ENCODE measurements around the gene SLC44A3. TPM values are rescaled to one million over a fixed set of nuclear protein-coding genes. Genes with fewer than 3 reads are reported as not detected.
"Not testable (repeated sequence)": the region's sequence is repeated elsewhere in the genome, so short reads cannot be mapped to it uniquely, and the experiment has no call there.

SLC44A3 gene
- polyA plus RNA-seq, 3 donors, result 2.3 to 28.0 (median 2.5) TPM

- 93 to 95% (median 94%) methylated on average over 4 of the region's 4 CpGs for WGBS, 3 donors
- no peak overlapping the region for H3K27ac ChIP-seq (ENCODE audit: low read depth, low read length)
These were observed 7.3 kb downstream of the SLC44A3 start for GRCh38 chr1:94827434-94827833.

GRCh38 chr1:94828251-94828650, 8.1 kb downstream of the SLC44A3 start:
- no peak overlapping the region for H3K27ac ChIP-seq (ENCODE audit: low read depth, low read length)

GRCh38 chr1:94831641-94832040, 11.5 kb downstream of the SLC44A3 start:
- 55 to 97% (median 71%) methylated on average over 6 of the region's 6 CpGs for WGBS, 3 donors
- H3K27ac ChIP-seq (ENCODE audit: low read depth, low read length), result no peak overlapping the region

GRCh38 chr1:94832446-94832845, 12.3 kb downstream of the SLC44A3 start:
- WGBS, 3 donors, result 86 to 89% (median 86%) methylated on average over 1 of the region's 1 CpG
- no peak overlapping the region for H3K27ac ChIP-seq (ENCODE audit: low read depth, low read length)

- 93 to 95% (median 94%) methylated on average over 6 of the region's 6 CpGs for WGBS, 3 donors
- H3K27ac ChIP-seq (ENCODE audit: low read depth, low read length), result no peak overlapping the region
These were observed 12.9 kb downstream of the SLC44A3 start for GRCh38 chr1:94832931-94833585.

GRCh38 chr1:94836891-94837290, 16.7 kb downstream of the SLC44A3 start:
- no peak overlapping the region for H3K27ac ChIP-seq (ENCODE audit: low read depth, low read length)
- WGBS, 3 donors, result 83 to 95% (median 89%) methylated on average over 2 of the region's 2 CpGs

DNA sequence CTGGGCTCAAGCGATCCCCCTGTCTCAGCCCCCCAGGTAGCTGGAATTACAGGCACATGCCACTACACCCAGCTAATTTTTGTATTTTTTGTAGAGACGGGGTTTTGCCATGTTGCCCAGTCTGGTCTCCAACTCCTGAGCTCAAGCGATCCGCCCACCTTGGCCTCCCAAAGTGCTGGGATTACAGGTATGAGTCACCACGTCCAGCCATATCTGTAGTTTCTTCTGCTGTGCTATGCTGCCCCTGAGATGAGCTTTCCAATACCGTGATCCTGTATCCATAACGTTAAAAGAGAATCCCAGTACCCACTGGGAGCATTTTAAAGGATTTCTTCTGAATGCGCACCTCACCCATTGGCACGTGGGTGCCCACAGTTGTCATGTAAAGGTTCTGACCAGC, 20.2 kb downstream of the SLC44A3 start:
- 90 to 97% (median 90%) methylated on average over 9 of the region's 9 CpGs for whole genome bisulfite sequencing, 3 donors
- H3K27ac ChIP-seq (ENCODE audit: low read depth, low read length), result not testable (repeated sequence)

DNA sequence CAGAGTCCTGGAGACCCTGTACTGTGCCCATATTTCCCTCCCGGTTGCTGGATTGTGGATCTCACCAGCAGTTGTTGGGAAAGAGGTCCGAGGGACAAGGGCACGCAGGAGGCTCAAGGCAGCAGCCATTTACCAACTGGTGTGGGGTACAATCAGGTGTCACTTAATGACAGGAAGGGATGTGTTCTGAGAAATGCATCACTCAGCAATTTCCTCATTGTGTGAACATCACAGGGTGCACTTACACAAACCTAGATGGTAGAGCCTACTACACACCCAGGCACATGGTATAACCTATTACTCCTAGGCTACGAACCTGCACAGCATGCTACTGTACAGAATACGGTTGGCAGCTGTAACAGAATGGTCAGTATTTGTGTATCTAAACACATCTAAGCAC, 20.7 kb downstream of the SLC44A3 start:
- no peak overlapping the region for H3K27ac ChIP-seq (ENCODE audit: low read depth, low read length)
- 96 to 98% (median 97%) methylated on average over 5 of the region's 5 CpGs for WGBS, 3 donors

- WGBS, 3 donors, result 79 to 88% (median 83%) methylated on average over 6 of the region's 6 CpGs
These were observed 23.3 kb downstream of the SLC44A3 start for GRCh38 chr1:94843430-94843829.

DNA sequence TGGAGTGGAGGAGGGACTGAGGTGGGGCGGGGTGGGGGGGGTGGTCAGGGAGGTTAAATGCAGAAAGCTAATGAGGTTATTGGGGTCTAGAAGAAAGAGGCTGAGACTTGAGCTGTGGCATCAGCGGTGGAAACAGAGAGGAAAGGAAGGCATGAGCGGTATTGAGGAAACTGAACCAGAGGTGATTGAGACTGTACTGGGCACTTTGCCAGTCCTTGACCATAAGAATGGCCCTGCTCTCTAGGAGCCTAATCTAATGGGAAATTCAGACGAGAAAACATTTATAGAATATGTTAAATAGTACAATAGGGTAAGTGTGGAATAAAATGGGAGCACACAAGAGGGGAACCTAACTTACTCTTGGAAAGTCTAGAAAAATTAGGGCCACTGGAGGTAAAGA, 23.7 kb downstream of the SLC44A3 start:
- WGBS, 3 donors, result 64 to 77% (median 68%) methylated on average over 4 of the region's 4 CpGs
- H3K27ac ChIP-seq (ENCODE audit: low read depth, low read length), result no peak overlapping the region

More at GRCh38 chr1:94843430-94843829, 23.3 kb downstream of the SLC44A3 start:
- H3K27ac ChIP-seq (ENCODE audit: low read depth, low read length), result no peak overlapping the region

GRCh38 chr1:94846308-94846707, 26.2 kb downstream of the SLC44A3 start:
- 47 to 88% (median 81%) methylated on average over 5 of the region's 5 CpGs for WGBS, 3 donors
- H3K27ac ChIP-seq (ENCODE audit: low read depth, low read length), result no peak overlapping the region

DNA sequence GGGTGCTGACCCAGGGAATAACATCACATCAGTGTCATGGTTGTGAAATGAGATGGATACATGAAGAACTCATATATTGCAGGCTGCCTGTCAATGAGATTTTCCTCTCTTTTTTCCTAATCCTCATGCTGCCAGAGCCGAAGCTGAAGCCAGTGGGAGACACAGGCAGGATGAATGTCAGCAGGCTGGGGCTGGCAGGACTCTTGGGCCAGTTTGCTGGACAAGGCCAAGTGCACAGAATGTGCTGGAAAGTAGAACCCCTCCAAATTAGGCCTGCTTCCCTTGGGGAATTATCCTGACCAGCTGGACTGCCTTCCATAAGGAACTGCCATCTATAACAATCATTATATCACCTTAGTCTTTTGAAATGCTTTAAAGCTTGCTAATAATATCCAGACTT, 31.4 kb downstream of the SLC44A3 start:
- H3K27ac ChIP-seq (ENCODE audit: low read depth, low read length), result no peak overlapping the region
- 73 to 93% (median 88%) methylated on average over 1 of the region's 1 CpG for WGBS, 3 donors

DNA sequence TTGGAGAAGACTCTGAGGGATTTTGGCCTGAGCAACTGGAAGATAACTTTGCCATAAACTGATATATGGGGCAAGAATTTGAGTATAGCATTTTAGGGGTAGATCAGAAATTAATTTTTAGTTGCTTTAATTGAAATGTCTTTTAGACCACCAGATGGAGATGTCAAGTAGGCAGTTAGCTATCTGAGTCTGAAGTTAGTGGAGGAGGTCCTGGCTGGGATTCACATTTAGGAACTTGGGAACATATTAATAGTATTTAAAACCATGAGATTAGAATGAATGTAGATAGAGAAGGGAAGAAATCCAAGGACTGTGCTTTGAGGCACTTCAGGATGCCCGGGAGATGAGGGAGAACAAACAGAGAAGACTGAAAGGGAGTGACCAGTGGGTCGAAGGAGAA, 32.6 kb downstream of the SLC44A3 start:
- H3K27ac ChIP-seq (ENCODE audit: low read depth, low read length), result no peak overlapping the region
- whole genome bisulfite sequencing, 3 donors, result 19 to 57% (median 56%) methylated on average over 2 of the region's 2 CpGs

DNA sequence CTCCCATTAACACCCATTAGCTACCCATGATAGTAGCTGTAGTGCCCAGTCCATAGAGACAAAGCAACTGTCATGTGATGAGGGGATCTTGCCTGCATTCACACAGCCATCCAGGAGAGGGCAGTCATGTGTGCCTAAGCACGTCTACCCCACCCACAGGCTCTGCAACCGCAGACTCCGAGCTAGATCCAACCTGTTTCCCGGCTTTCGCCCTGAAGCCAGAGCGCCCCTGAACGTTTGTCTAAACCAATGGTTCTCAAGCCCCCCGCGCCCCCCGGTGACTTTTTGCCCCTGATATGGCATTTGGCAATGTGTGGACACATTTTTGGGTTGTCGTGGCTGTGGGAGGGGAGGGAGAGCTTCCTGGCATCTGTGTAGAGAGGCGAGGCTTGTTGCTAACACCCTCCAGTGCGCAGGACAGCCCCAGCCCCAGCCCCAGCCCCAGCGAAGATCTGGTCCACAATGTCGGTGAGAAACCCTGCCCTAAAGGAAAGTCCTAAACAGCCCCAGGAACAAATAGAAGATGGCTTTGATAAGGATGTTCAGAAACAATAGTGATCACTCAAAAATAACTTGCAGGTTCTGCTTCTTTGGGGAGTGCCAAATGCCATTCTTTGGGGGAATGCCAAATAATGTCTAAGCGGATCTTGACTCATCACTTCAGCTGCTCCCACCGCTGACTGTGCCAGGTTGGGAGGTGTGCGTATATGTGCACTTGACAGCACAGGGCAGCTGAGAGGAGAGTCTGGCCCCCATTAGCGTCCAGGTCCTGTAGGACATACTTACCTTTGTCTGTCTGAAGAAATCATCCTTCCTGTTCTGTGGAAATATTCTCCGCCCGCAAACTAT, 34.5 kb downstream of the SLC44A3 start:
- no peak overlapping the region for H3K27ac ChIP-seq (ENCODE audit: low read depth, low read length)
- WGBS, 3 donors, result 12 to 20% (median 14%) methylated on average over 21 of the region's 21 CpGs

- H3K27ac ChIP-seq (ENCODE audit: low read depth, low read length), result no peak overlapping the region
- 53 to 81% (median 61%) methylated on average over 2 of the region's 2 CpGs for WGBS, 3 donors
These were observed 35.1 kb downstream of the SLC44A3 start for GRCh38 chr1:94855307-94855700.

GRCh38 chr1:94856004-94856403, 35.8 kb downstream of the SLC44A3 start:
- no peak overlapping the region for H3K27ac ChIP-seq (ENCODE audit: low read depth, low read length)
- 60 to 90% (median 82%) methylated on average over 5 of the region's 5 CpGs for WGBS, 3 donors

GRCh38 chr1:94856868-94857267, 36.7 kb downstream of the SLC44A3 start:
- H3K27ac ChIP-seq (ENCODE audit: low read depth, low read length), result no peak overlapping the region
- WGBS, 3 donors, result 93 to 95% (median 93%) methylated on average over 3 of the region's 3 CpGs

- 77 to 85% (median 80%) methylated on average over 2 of the region's 2 CpGs for WGBS, 3 donors
These were observed 38.1 kb downstream of the SLC44A3 start for GRCh38 chr1:94858276-94858675.

DNA sequence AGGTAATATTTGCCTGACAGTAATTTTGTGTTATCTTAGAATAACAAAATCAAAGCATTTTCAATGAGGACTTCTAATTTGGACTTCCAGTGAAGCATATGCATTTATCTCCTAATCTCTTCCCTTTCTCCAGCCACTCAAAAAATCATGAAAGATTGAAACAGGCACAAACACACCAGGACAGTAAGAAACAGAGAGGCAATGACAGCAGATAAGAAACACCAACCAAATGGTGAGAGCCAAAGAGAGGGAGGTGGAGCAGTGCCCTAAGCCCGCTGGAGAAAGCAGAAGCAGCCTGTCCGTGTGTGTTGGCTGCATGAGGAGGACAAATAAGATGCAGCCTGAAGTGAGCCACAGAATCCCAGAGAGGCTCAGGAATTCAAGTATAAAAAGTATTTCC, 39.0 kb downstream of the SLC44A3 start:
- WGBS, 3 donors, result 51 to 76% (median 67%) methylated on average over 2 of the region's 2 CpGs
- no peak overlapping the region for H3K27ac ChIP-seq (ENCODE audit: low read depth, low read length)

More at GRCh38 chr1:94858276-94858675, 38.1 kb downstream of the SLC44A3 start:
- no peak overlapping the region for H3K27ac ChIP-seq (ENCODE audit: low read depth, low read length)

DNA sequence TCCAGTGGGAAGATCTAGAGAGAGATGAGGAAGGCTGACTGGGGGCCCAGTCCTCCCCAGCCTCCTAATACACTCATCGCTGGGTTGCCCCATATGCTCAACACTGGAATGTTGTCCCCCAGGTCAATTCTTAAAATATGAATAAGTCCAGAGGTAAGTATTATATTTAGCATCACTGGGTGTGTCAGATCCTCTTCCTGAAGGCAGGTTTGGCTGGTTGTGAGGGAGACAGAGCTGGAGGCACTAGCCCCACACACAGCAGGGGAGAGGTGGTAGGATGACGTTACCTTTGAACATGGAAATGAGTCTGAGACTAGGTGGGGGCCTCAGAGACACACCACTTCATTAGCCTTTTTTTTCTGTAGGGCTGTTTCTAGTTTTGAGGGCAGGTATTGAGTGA, 42.6 kb downstream of the SLC44A3 start:
- H3K27ac ChIP-seq (ENCODE audit: low read depth, low read length), result peak overlapping the region; percentile 51
- whole genome bisulfite sequencing, 3 donors, result 77 to 93% (median 85%) methylated on average over 2 of the region's 2 CpGs

All from adipose tissue (tissue), 3 donors.